A549 (cell line): ENCODE data around the gene PINK1.

Experiments
- CBX2 ChIP-seq: fragments of 200-600 bp; sonication (generic); IDR thresholded peaks from 2 replicates; pipeline ENCODE4 v1.6.1; 2016; ENCODE audit warnings: low read depth, mild to moderate bottlenecking, borderline replicate concordance
- CHD2 ChIP-seq: fragments of 150-350 bp; IDR thresholded peaks from 2 replicates; pipeline ENCODE4 v1.6.1; 2014; ENCODE audit warnings: low read length; ENCODE audit not compliant: partially characterized antibody
- CTCF ChIP-seq: fragments of >200 bp; sonication (Bioruptor Twin); formaldehyde crosslinking; IDR thresholded peaks from 3 replicates; pipeline ENCODE4 v1.5.1; 2016
- HMGXB4 ChIP-seq: fragments of 250-450 bp; sonication (Bioruptor Pico); IDR thresholded peaks from 2 replicates; pipeline ENCODE4 v1.5.0; 2021; ENCODE audit warnings: mild to moderate bottlenecking, moderate library complexity, borderline replicate concordance
- JUNB ChIP-seq: fragments of >200 bp; sonication (Bioruptor Twin); formaldehyde crosslinking; IDR thresholded peaks from 2 replicates; pipeline ENCODE4 v1.6.1; 2016
- POLR2A ChIP-seq: IDR thresholded peaks from 2 replicates; pipeline ENCODE4 v1.6.1; 2012; ENCODE audit warnings: mild to moderate bottlenecking, low read length
- POLR2AphosphoS2 ChIP-seq: conservative IDR thresholded peaks from 2 replicates; pipeline ENCODE4 v1.6.1; 2012; ENCODE audit warnings: low read length, improper control_type of control experiment, inconsistent platforms
- RCOR1 ChIP-seq: fragments of 150-350 bp; IDR thresholded peaks from 2 replicates; pipeline ENCODE4 v1.6.1; 2014; ENCODE audit warnings: antibody characterized with exemption, low read length, low read depth
- USF2 ChIP-seq: fragments of 450-650 bp; IDR thresholded peaks from 2 replicates; pipeline ENCODE4 v1.6.1; 2014; ENCODE audit warnings: antibody characterized with exemption

- TF ChIP-seq CTCF (no peak), RCOR1 (no peak), HMGXB4 (CRISPR knock-in tag) (no peak), USF2 (no peak), POLR2AphosphoS2 (no peak), JUNB (no peak), CBX2 (no peak), CHD2 (no peak), POLR2A (no peak)
Measured at GRCh38 chr1:20680269-20680668, 47.0 kb downstream of the PINK1 start.
